GM19193 (cell line): ENCODE results near the gene ARHGAP24.

Experiments used
- POLR2A ChIP-seq: IDR thresholded peaks from 4 replicates; pipeline ENCODE4 v1.6.1; 2011; ENCODE audit not compliant: insufficient read depth, insufficient read length; ENCODE audit errors: extremely low read depth

The ARHGAP24 gene

GRCh38 chr4:85531560-85532341, 56.8 kb downstream of the ARHGAP24 start:
- no peak for TF ChIP-seq POLR2A

GRCh38 chr4:85534120-85534519, 59.2 kb downstream of the ARHGAP24 start:
- no peak for TF ChIP-seq POLR2A

DNA sequence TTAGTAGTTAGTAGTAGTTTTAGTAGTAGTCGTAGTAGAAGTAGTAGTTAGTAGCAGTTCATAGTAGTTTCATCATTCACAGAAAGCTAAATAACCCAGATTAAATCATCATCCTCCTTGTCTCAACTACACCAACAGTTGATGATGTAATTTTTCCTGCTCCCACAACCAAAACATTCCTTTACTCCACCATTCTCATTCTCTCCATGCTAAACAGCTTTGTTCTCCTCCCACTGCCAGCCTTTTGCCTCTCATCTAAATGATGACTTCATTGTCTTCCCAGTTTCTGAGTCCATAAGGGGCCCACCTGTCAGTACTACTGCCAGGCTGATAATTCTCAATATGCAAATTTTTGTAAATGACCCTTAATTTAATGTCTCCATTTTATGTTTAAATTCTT, 68.9 kb downstream of the ARHGAP24 start:
- no peak for TF ChIP-seq POLR2A

GRCh38 chr4:85544751-85545150, 69.8 kb downstream of the ARHGAP24 start:
- TF ChIP-seq POLR2A, result no peak

- TF ChIP-seq POLR2A, result no peak
These were observed 73.2 kb downstream of the ARHGAP24 start for GRCh38 chr4:85548116-85548515.

DNA sequence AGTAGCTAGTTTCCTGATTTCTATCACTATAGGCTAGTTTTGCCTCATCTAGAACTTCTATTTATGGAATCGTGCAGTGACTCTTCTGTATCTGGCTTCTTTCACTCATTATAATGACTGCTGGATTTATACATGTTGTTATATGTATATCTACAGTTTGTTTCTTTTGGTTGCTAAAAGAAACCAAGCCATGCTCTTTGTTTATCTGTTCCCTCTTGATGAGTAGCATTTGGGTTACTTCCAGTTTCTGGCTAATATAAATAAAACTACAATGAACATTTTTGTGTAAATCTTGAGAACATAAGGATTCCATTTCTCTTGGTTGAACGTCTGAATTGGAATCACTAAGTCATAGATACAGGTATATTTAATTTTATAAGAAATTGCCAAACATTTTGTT, 73.9 kb downstream of the ARHGAP24 start:
- TF ChIP-seq POLR2A, result no peak

GRCh38 chr4:85555206-85555605, 80.3 kb downstream of the ARHGAP24 start:
- TF ChIP-seq POLR2A, result no peak

DNA sequence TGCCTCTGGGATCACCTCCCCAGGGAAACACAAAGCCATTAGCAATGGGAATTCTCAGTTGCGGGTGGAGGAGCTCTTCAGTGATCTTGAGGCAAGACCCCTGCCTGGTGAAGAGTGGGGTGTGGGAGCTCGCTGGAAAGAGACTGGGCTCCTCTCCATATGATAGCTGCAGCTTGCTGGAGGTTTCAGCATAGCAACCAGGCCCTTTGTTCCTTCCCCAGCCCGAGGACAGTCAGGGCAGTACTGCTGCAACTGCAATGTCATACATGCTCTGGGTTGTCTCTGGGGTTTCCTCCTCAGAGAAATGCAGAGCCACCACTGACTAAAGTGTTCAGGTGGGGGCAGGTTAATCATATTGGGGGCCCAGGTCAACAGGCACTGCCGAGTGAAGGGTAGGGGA, 81.3 kb downstream of the ARHGAP24 start:
- TF ChIP-seq POLR2A, result no peak

DNA sequence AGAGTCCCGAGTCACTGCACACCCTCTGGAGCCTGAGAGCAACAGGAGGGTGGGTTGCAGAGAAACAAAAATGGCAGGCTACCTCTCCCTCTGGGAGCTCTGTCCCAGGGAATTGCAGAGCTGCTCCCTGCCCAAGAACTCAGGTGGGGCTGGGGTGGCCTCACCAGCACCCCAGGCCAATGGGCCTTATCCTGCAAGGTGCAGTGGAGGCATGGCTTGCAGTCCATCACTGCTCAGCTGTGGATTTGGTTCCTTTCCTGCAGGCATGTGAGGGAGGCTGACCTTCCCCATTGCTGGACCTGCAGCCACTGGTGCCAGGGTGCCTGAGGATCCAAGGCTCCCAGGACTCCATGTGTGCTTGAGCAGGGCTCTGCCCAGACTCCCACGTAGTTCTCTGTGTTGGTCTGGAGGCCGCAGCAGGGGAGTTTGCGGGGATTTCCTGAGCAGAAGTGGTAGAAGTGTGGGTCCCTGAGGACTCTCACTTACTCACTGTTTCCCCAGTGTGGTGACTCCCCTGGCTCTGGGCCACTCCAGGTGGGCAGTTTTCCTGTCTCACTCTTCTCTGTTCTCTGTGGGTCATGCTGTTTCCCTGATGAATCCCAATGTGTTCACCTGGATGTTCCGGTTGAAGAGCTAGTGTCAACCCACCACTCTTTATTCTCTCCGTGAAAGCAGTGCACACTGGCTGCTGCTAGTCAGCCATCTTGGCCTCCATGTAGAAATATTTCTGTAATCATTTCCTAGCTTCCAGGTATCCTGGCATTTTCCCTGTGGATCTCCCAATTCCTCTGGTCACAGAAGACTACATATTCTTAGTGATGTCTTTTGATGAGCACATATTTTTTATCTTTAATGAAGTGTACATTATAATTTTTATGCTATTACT, 82.3 kb downstream of the ARHGAP24 start:
- TF ChIP-seq POLR2A, result no peak

- no peak for TF ChIP-seq POLR2A
These were observed 91.0 kb downstream of the ARHGAP24 start for GRCh38 chr4:85565761-85566480.

DNA sequence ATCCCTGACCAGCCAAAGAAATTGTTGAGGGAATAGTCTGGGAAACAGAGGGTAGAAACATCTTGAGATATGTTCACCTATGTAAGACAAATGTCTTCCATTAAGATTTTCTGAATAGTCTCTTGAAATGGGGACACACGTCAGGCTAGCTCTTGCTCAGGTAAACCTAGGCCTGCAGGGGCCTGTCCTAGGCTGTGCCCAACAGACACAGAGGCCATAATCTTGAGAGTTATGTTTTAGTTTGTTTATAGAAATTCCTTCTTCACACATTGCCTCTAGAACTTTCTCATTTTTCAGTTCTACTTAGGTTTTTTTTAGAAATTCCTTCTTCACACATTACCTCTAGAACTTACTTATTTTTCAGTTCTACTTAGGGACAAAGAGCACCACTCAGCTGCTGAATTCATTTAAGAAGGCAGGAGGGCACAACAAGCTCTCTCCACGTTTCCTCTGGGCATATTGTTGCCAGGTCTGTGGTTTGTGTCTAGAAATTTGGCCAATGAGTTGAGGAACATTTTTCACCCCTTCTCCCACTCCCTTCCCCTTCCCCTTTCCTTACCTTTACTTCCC, 94.9 kb downstream of the ARHGAP24 start:
- no peak for TF ChIP-seq POLR2A

DNA sequence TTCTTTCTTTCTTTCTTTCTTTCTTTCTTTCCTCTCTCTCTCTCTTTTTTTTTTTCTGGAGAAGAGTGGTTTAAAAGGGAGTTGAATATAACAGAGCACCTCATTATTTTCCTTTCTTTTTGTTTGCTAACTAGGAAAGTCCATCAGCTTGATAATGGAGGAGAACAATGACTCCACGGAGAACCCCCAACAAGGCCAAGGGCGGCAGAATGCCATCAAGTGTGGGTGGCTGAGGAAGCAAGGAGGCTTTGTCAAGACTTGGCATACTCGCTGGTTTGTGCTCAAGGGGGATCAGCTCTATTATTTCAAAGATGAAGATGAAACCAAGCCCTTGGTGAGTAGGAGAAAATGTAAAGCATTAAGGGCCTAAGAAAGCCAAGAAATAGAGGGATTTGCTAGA, 95.4 kb downstream of the ARHGAP24 start:
- no peak for TF ChIP-seq POLR2A

DNA sequence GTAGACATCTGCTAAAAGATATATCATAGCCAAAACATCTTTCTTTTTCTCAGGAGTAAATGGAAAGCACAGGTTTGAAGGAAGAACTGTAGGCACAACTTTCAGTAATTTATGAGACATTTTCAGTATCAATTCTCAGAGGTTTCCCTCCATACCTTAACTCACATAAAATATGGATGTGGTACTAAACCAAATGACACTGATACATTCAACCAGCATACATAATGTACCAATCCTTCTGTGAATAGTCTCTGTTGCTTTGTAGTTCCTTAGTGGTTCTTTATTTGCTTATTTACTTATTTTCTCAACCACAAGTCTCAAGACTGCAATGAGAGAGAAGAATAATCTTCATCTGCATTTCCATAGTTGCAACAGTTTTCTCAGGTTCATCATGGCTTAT, 96.1 kb downstream of the ARHGAP24 start:
- no peak for TF ChIP-seq POLR2A

- no peak for TF ChIP-seq POLR2A
These were observed 98.3 kb downstream of the ARHGAP24 start for GRCh38 chr4:85573270-85573669.

DNA sequence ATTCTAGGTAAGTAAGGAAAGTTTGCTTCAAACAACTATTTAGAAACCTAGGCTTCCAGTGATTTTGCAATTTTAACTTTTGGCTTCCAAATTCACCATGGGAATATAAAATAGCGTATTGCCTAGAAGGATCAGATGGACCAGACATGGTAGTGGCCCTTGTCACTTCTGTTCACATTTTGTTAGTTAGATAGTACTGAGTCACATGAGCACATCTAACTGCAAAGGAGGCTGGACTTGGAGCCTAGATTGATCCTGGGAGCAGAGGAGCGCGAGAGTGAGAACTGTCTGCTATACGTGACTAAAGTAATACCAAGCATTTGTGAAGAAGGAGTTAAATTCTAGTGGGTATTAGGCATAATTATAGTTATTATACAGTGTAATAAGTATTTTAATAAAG, 102.4 kb downstream of the ARHGAP24 start:
- TF ChIP-seq POLR2A, result no peak

GRCh38 chr4:85579942-85580341, 105.0 kb downstream of the ARHGAP24 start:
- TF ChIP-seq POLR2A, result no peak

GRCh38 chr4:85580489-85580888, 105.5 kb downstream of the ARHGAP24 start:
- TF ChIP-seq POLR2A, result no peak
